Naive B cell (primary cell): Measurements from ENCODE around the gene TEAD1. TPM values are rescaled to one million over a fixed set of nuclear protein-coding genes. Genes with fewer than 3 reads are reported as not detected.
"Not testable (repeated sequence)": the region's sequence is repeated elsewhere in the genome, so short reads cannot be mapped to it uniquely, and the experiment has no call there.

Experiments
- ATAC-seq, 2 donors: fragments of 150-1000 bp; cut with Tn5 transposase; 2 replicates each; pipeline ENCODE4 v1.10.0; 2021; ENCODE audit warnings: low read depth in 2 of 2, mild to moderate bottlenecking in 2 of 2, moderate library complexity in 2 of 2
- DNase-seq: peaks from one replicate; pipeline ENCODE4 v3.0.0; 2022
- H3K27ac Mint-ChIP-seq, 6 donors: one replicate each; pipeline ENCODE4 v1.8.0; 2020 to 2022; ENCODE audit warnings: mild to moderate bottlenecking in 6 of 6, mixed read lengths in 6 of 6, moderate library complexity in 5 of 6, inconsistent platforms in 2 of 6
- H3K27me3 Mint-ChIP-seq, 3 donors: one replicate each; pipeline ENCODE4 v1.8.0; 2021 to 2022; ENCODE audit warnings: mixed read lengths in 3 of 3, mild to moderate bottlenecking in 1 of 3
- H3K36me3 Mint-ChIP-seq, 2 donors: one replicate each; pipeline ENCODE4 v1.8.0; 2020 to 2022; ENCODE audit warnings: mixed read lengths in 2 of 2, inconsistent platforms in 1 of 2, mild to moderate bottlenecking in 1 of 2
- H3K4me1 Mint-ChIP-seq, 3 donors: one replicate each; pipeline ENCODE4 v1.8.0; 2020 to 2022; ENCODE audit warnings: mixed read lengths in 3 of 3, inconsistent platforms in 1 of 3, mild to moderate bottlenecking in 1 of 3, moderate library complexity in 1 of 3
- H3K4me3 Mint-ChIP-seq, 8 donors: one replicate each; pipeline ENCODE4 v1.8.0; 2020 to 2022; ENCODE audit warnings: mild to moderate bottlenecking in 8 of 8, mixed read lengths in 8 of 8, moderate library complexity in 8 of 8, inconsistent platforms in 2 of 8
- H3K9me3 Mint-ChIP-seq, 7 donors: one replicate each; pipeline ENCODE4 v1.8.0; 2020 to 2022; ENCODE audit warnings: mixed read lengths in 7 of 7, mild to moderate bottlenecking in 5 of 7, inconsistent platforms in 2 of 7, moderate library complexity in 1 of 7
- polyA plus RNA-seq, 6 donors: library from polyadenylated mRNA; unstranded; fragments of 300-500 nt; fragmentation: Illumina TruSeq; gene quantifications; one replicate each; pipeline ENCODE4 v1.2.3, GENCODE V29; 2021; ENCODE audit warnings: low read depth in 6 of 6

Gene TEAD1
- polyA plus RNA-seq, 6 donors from 2014 or later = not detected

DNA sequence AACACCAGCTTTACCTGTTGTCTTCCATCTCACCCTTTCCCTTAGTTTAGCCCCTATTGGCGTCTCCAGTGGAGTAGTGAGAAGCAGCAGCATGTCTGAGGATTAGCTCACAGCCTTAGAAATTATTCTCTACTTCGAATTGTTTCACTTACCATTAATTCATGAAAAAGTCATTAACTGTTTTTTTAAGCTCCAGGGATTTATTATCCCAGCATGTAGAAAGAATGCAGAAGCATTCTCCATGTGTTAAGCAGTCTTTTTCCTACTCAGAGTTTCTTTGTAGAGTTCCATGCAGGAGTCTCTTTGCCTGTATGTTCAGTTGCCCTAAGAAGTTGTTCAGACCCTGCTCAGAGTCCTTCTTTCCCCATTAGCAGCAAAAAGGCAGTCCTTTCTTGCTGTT lies 197.0 kb downstream of the TEAD1 start:
- no peak for ATAC-seq
- H3K27ac Mint-ChIP-seq = no peak overlapping the region
- H3K9me3 Mint-ChIP-seq = no peaks in the 10 kb centered on the region
- H3K4me3 Mint-ChIP-seq = no peak overlapping the region
- H3K27me3 Mint-ChIP-seq = peaks cover 0 to 18% (median 7%) of the 10 kb centered on the region in 3 donors
- no peaks in the 10 kb centered on the region for H3K36me3 Mint-ChIP-seq
- H3K4me1 Mint-ChIP-seq = no peaks in the 10 kb centered on the region
- DNase-seq = no peak

DNA sequence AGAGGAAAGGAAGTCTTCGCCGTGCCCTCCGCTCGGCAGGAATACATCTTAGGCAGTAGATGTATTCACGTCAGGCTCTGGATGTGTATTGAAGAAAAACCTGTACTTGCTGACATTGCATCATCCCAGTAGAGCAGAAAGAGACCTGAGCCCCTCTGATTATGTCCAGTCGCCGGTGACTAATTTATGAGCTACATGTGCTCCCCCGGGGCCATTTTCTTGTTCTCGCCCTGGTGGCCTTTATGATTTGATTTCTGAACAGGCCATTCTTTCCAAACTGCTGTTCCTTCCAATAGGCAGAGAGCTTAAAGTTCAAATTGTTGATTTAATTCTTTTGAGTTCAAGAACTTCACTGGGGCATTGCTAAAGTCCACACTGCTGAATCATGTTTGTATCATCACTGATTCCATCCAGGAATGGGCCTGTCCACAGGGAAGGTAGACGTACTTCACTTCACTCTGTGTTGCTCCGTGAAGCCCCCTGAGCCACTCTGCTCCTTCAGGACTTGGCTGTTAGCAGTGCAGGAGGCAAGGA lies 197.6 kb downstream of the TEAD1 start:
- no peak for DNase-seq
- ATAC-seq = no peak

DNA sequence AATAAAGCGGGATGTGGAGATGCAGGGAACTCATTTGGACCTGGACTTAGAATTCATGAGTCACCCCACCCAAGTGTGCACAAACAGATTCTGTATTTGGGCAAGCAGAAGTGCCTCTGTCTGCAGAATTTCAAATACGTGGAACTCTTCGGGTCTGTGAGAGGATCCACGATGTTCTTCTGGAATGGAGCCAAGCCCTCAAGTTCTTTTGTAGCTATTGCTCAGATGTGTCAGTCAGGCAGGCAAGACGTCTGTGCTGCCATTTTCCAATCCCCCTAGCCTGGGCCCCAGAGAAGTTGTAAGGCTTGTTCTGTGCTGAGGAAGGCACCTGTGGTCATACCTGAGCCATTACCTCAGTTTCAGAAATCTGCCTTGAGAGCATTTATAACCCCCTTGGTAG lies 202.1 kb downstream of the TEAD1 start:
- no peak overlapping the region for H3K4me3 Mint-ChIP-seq
- peaks cover 0 to 4% (median 0%) of the 10 kb centered on the region in 7 donors for H3K9me3 Mint-ChIP-seq
- H3K4me1 Mint-ChIP-seq = no peaks in the 10 kb centered on the region
- no peaks in the 10 kb centered on the region for H3K36me3 Mint-ChIP-seq
- H3K27ac Mint-ChIP-seq = no peak overlapping the region
- peaks cover 7 to 19% (median 8%) of the 10 kb centered on the region in 3 donors for H3K27me3 Mint-ChIP-seq
- ATAC-seq = no peak
- DNase-seq = no peak

More for the DNA sequence above, 197.6 kb downstream of the TEAD1 start:
- peaks cover 0 to 18% (median 7%) of the 10 kb centered on the region in 3 donors for H3K27me3 Mint-ChIP-seq
- H3K4me1 Mint-ChIP-seq = no peaks in the 10 kb centered on the region
- no peaks in the 10 kb centered on the region for H3K9me3 Mint-ChIP-seq
- H3K4me3 Mint-ChIP-seq = no peak overlapping the region
- no peak overlapping the region for H3K27ac Mint-ChIP-seq
- H3K36me3 Mint-ChIP-seq = no peaks in the 10 kb centered on the region

DNA sequence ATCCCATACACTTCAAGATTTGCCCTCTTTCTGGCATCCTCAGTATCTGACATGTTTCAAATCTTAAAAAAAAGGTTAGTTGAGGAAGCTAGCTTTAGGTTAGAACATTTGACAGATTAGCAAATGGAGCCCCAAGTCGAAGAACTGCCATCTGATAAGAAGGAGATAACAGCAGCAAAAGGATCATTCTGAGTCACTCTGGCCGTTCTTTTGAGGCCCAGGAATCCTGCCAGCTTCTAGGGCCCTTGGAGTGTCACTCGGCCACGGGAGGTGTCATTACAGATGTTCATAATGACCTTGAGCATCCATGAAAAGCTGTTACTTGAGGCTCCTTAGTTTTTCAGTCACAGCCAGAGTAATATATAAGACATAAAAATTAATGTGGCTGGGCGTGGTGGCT lies 202.8 kb downstream of the TEAD1 start:
- ATAC-seq = no peak
- Mint-ChIP-seq H3K4me1 (no peaks in the 10 kb centered on the region), H3K9me3 (peaks cover 0 to 4% (median 0%) of the 10 kb centered on the region in 7 donors), H3K36me3 (no peaks in the 10 kb centered on the region), H3K4me3 (no peak overlapping the region), H3K27ac (no peak overlapping the region), H3K27me3 (peaks cover 7 to 15% (median 8%) of the 10 kb centered on the region in 3 donors)
- no peak for DNase-seq

DNA sequence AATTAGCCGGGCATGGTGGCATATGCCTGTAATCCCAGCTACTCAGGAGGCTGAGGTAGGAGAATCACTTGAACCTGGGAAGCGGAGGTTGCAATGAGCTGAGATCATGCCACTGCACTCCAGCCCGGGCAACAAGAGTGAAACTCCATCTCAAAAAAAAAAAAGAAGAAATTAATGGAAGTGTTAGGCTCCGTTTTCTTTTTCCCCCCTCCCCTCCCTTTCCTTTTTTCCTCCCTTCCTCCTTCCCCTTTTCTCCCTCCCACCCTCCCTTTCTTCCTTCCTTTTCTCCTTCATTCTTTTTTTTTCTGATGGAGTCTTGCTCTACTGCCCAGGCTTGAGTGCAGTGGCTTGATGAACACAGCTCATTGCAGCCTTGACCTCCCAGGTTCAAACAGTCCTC lies 203.3 kb downstream of the TEAD1 start:
- not testable (repeated sequence) for DNase-seq, H3K9me3 Mint-ChIP-seq, H3K4me1 Mint-ChIP-seq, H3K27ac Mint-ChIP-seq, H3K4me3 Mint-ChIP-seq, H3K36me3 Mint-ChIP-seq, ATAC-seq
- peaks cover 7 to 15% (median 11%) of the 10 kb centered on the region in 3 donors for H3K27me3 Mint-ChIP-seq

DNA sequence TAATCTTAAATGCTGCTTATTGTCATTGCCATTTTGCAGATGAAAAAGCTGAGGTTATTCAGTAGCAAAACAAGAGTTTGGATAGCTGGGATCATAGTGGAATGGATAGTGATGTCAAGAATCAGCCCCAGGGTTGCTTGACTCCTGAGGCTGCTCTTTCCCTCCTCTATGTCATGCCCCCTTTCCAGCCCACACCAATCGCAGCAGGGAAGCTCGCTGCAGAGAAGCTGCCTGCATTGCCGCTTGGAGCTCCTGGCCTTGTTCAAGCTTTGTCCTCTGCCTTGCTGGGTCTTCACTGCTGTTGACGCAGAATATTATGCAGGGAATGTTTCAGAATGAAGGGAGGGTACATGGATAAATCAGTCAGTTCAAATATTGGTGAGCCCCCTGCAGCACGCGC lies 206.1 kb downstream of the TEAD1 start:
- H3K4me1 Mint-ChIP-seq = no peaks in the 10 kb centered on the region
- peaks cover 0 to 4% (median 0%) of the 10 kb centered on the region in 7 donors for H3K9me3 Mint-ChIP-seq
- H3K27me3 Mint-ChIP-seq = peaks cover 7 to 15% (median 11%) of the 10 kb centered on the region in 3 donors
- H3K27ac Mint-ChIP-seq = no peak overlapping the region
- no peaks in the 10 kb centered on the region for H3K36me3 Mint-ChIP-seq
- H3K4me3 Mint-ChIP-seq = no peak overlapping the region
- DNase-seq (no peak), ATAC-seq (no peak)

DNA sequence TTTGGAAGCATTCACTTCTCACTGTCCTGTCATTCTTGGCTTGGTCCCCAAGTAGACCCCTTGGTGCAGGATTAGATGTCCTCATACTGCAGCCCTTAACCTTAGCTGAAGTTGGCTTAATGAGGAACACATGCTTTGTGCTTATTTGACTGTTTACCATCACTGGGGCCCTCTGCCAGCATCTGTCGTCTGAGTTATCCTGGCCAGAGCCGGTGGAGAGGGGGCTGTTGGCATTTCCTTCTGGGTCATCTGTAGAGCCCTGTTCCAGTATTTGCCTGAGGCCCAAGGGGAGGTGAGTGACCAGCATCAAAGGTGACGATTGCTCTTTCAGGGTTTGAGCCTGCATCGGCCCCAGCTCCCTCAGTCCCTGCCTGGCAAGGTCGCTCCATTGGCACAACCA lies 208.4 kb downstream of the TEAD1 start:
- peaks cover 0 to 2% (median 0%) of the 10 kb centered on the region in 7 donors for H3K9me3 Mint-ChIP-seq
- H3K27ac Mint-ChIP-seq = no peak overlapping the region
- H3K36me3 Mint-ChIP-seq = no peaks in the 10 kb centered on the region
- ATAC-seq (no peak), DNase-seq (no peak)
- H3K27me3 Mint-ChIP-seq = peaks cover 7 to 15% (median 10%) of the 10 kb centered on the region in 3 donors
- H3K4me3 Mint-ChIP-seq = no peak overlapping the region
- H3K4me1 Mint-ChIP-seq = no peaks in the 10 kb centered on the region

DNA sequence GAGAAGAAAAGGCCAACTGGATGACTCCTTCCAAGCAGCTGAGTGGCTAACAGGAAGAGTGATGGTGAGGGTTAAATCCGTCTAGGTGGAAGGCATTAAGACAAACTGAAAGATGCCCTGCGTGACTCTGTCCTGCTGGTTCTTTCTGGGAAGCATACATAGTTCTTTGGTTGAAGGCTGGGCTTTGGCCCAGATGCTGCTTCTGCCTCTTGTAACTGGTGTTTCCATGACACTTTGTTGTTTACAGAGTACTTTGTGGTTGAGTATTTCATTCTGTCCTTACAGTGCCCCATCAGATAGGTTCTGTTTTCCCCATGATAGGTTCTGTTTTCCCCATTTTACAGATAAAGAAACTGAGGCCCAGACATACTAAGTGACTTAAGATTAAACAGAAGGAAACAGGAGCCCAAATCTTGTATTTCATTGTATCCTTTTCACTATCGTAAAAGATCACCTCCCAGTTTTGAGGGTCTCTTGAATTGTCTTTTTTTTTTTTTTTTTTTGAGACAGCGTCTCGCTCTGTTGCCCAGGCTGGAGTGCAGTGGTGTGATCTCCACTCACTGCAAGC lies 210.6 kb downstream of the TEAD1 start:
- peaks cover 7 to 19% (median 17%) of the 10 kb centered on the region in 3 donors for H3K27me3 Mint-ChIP-seq
- no peaks in the 10 kb centered on the region for H3K9me3 Mint-ChIP-seq
- no peak overlapping the region for H3K27ac Mint-ChIP-seq
- no peaks in the 10 kb centered on the region for H3K4me1 Mint-ChIP-seq
- no peak overlapping the region for H3K4me3 Mint-ChIP-seq
- no peak for DNase-seq
- ATAC-seq = no peak
- no peaks in the 10 kb centered on the region for H3K36me3 Mint-ChIP-seq

DNA sequence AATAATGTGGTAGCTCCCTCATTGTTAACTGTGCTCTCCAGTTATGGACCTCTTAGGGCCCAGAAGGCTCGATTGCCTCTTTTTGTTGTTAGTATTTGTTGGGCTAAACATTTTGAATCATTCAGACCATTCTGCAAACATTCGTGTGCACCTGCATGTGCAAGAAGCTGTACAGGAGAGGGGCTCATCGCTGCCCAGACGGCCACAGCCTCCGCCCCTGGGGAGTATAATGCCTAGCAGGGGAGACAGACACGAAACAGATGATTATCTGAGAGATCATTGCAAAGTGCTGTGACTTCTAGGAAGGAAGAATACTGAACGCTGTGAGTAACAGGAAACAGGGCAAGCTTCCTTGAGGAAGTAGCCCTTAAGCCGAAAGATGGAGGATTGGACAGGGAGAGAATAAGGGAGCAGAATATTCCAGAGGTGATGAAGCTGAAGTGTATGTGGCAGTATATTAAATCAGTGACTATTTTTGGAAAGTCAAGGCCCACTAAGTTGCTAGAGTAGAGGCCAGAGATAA lies 211.6 kb downstream of the TEAD1 start:
- no peaks in the 10 kb centered on the region for H3K9me3 Mint-ChIP-seq
- peak overlapping the region in 1 of 6 donors; percentile 4 for H3K27ac Mint-ChIP-seq
- DNase-seq (no peak), ATAC-seq (no peak)
- H3K27me3 Mint-ChIP-seq = peaks cover 7 to 17% (median 14%) of the 10 kb centered on the region in 3 donors
- no peaks in the 10 kb centered on the region for H3K4me1 Mint-ChIP-seq
- no peak overlapping the region for H3K4me3 Mint-ChIP-seq
- no peaks in the 10 kb centered on the region for H3K36me3 Mint-ChIP-seq

DNA sequence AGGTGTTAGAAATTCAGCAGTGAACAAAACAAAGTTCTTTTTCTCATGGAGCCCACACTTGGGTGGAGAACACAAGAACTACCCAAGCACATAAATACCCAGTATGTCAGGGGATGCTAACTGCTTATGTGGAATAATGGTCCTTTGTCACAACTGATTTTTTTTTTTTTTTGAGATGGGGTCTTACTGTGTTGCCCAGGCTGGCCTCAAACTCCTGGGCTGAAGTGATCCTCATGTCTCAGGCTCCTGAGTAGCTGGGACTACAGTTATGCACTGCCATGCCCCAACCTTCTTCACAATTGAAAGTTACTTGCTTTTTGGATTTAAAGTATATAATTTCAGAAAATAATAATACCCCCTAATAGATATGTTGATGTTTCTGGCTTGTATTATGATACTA lies 212.3 kb downstream of the TEAD1 start:
- Mint-ChIP-seq H3K27ac (no peak overlapping the region), H3K4me1 (no peaks in the 10 kb centered on the region), H3K9me3 (no peaks in the 10 kb centered on the region), H3K27me3 (peaks cover 7 to 12% (median 10%) of the 10 kb centered on the region in 3 donors), H3K36me3 (no peaks in the 10 kb centered on the region), H3K4me3 (no peak overlapping the region)
- ATAC-seq (no peak), DNase-seq (no peak)

DNA sequence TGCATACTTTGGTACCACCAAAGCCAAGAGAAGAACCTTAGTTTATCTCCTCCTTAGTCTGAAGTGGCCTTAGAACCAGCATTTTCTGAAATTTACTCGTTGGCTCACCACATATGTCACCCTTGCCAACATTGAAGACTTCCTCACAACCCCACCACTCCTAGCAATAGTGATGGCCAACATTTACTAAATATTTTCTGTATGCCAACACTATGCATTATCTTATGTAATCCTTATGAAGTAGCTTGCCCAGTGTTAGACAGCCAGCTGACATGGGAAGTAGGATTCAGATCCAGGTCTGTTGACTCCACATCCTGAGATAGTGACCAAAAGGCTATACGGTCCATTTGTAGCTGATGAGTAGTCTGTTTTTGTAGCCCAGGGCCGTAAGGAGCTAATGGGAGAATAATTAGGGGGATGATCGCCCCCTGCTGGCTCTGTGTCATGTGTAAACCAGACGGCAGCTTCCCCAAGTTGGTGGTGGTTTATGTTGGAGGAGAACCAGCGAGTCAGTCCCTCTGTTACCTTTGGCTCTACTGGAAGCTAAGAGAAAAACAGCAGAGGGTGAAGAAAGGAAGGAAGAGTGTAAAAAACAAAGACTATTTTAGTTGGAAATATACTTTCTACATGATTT lies 214.4 kb downstream of the TEAD1 start:
- Mint-ChIP-seq H3K4me1 (no peaks in the 10 kb centered on the region), H3K4me3 (no peak overlapping the region), H3K27me3 (peaks cover 4 to 14% (median 12%) of the 10 kb centered on the region in 3 donors), H3K9me3 (no peaks in the 10 kb centered on the region), H3K36me3 (no peaks in the 10 kb centered on the region), H3K27ac (no peak overlapping the region)
- ATAC-seq (no peak), DNase-seq (no peak)

DNA sequence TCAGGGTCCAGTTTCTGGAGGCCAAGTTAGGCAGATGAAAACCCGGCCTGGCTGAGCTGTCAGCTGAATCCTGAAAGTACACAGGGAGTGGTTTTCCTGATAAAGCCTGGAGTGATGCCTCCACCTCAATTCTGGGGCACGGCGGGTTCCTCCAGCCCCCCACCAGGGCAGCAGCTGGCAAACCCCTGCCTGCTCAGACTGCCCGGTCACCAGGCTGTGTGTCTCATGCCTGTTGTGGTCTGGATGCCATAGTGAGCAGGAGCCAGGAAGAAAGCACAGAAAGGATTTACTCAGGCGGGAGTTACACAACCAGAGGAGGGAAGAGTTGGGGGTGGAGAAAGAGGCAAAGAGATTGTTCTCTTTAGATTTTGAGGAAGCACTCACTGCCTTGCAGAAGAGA lies 215.0 kb downstream of the TEAD1 start:
- no peak for ATAC-seq
- Mint-ChIP-seq H3K27ac (peak overlapping the region in 1 of 6 donors; percentile 31), H3K36me3 (no peaks in the 10 kb centered on the region), H3K9me3 (no peaks in the 10 kb centered on the region), H3K4me3 (no peak overlapping the region), H3K4me1 (no peaks in the 10 kb centered on the region), H3K27me3 (peaks cover 4 to 14% (median 12%) of the 10 kb centered on the region in 3 donors)
- DNase-seq = no peak

DNA sequence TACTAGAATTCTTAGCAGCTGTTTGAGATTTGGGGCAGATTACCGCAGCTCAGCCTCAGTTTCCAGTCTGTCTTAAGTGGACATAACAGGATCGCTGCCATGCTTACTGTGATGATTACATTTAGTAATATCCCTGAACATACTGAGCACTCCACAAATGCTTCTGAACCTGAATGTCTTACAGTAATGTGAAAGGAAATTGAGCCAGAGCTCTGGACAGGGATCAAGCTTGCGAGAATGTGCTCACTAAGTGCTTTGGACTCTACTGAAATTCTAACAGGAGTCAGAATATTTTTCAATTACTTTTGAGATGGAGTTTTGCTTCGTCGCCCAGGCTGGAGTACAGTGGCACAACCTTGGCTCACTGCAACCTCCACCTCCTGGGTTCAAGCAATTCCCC lies 216.3 kb downstream of the TEAD1 start:
- DNase-seq (no peak), ATAC-seq (no peak)
- no peaks in the 10 kb centered on the region for H3K36me3 Mint-ChIP-seq
- no peaks in the 10 kb centered on the region for H3K4me1 Mint-ChIP-seq
- no peak overlapping the region for H3K4me3 Mint-ChIP-seq
- H3K27me3 Mint-ChIP-seq = peaks cover 4 to 20% (median 12%) of the 10 kb centered on the region in 3 donors
- H3K27ac Mint-ChIP-seq = no peak overlapping the region
- no peaks in the 10 kb centered on the region for H3K9me3 Mint-ChIP-seq
